K562 (cell line): Measurements from ENCODE around the gene C3orf70. TPM values are rescaled to one million over a fixed set of nuclear protein-coding genes. Genes with fewer than 3 reads are reported as not detected.
A peak's percentile ranks its signal among the peaks of the same experiment; 100 is the strongest.

Source experiments
- ATAC-seq: fragments of 200-7000 bp; cut with Tn5 transposase; 3 replicates; pipeline ENCODE4 v1.9.1; 2020; ENCODE audit warnings: moderate library complexity
- BruUV-seq: library from RNA; stranded (reverse); fragments of 400-500 nt; replicated peaks from 2 replicates; lab custom pipeline; 2021; lab: Mats Ljungman, UMichigan
- CTCF ChIA-PET: fragments of 300-600 bp; formaldehyde crosslinking; extraction: SDS; loops from one replicate; lab custom pipeline; 2021; ENCODE audit warnings: low intra/inter-chr PET ratio; lab: Yijun Ruan, JAX
- POLR2A ChIA-PET: fragments of 300-600, 350-650 bp; sonication (Branson Sonifier 250); formaldehyde crosslinking; extraction: SDS; loops from one replicate; lab custom pipeline; 2021; ENCODE audit warnings: antibody characterized with exemption, inconsistent platforms; lab: Yijun Ruan, JAX
- DNase-seq, 4 experiments: peaks; one replicate each; pipeline versions ENCODE4 v3.0.0 to v3.0.0-alpha.2; 2011 to 2018; ENCODE audit warnings: low spot score in 3 of 4, mixed read lengths in 3 of 4; ENCODE audit errors: extremely low read depth in 1 of 4
- FAIRE-seq: peaks from 2 replicates; lab custom pipeline; 2011; peaks lifted over from hg19 to GRCh38; lab: Jason Lieb, UNC
- H2AFZ ChIP-seq: 2 replicates; pipeline ENCODE4 v1.6.0; 2011; ENCODE audit warnings: low read depth, low read length, control low read depth, inconsistent platforms
- H3K27ac ChIP-seq: fragments of 200-600 bp; 3 replicates; pipeline ENCODE4 v1.8.0; 2011; ENCODE audit warnings: low read depth, mild to moderate bottlenecking, control low read depth, inconsistent platforms, low read length, moderate library complexity, mixed read lengths; ENCODE audit errors: extremely low read depth
- H3K27me3 ChIP-seq, 2 experiments: fragments of 300-600 bp in 1 of 2; 2 replicates in 1 of 2; 3 replicates in 1 of 2; pipeline versions ENCODE4 v1.6.0 to v1.8.0; 2011; ENCODE audit warnings: inconsistent platforms in 2 of 2, low read length in 2 of 2, mild to moderate bottlenecking in 1 of 2, mixed read lengths in 1 of 2, moderate library complexity in 1 of 2; ENCODE audit not compliant: control insufficient read depth in 2 of 2, insufficient read depth in 2 of 2
- H3K36me3 ChIP-seq: fragments of 300-600 bp; 3 replicates; pipeline ENCODE4 v1.8.0; 2011; ENCODE audit warnings: mild to moderate bottlenecking, low read length, inconsistent platforms; ENCODE audit not compliant: control insufficient read depth, insufficient read depth
- H3K4me1 ChIP-seq, 2 experiments: fragments of 200-600 bp in 1 of 2; replicated peaks in 1 of 2; 2 replicates in 1 of 2; 3 replicates in 1 of 2; pipeline versions ENCODE4 v1.5.1 to v1.8.0; 2011; ENCODE audit warnings: inconsistent platforms in 2 of 2, low read length in 2 of 2, mild to moderate bottlenecking in 1 of 2, mixed read lengths in 1 of 2, moderate library complexity in 1 of 2; ENCODE audit not compliant: control insufficient read depth in 2 of 2, insufficient read depth in 2 of 2
- H3K4me2 ChIP-seq: 2 replicates; pipeline ENCODE4 v1.6.1; 2011; ENCODE audit warnings: low read length, control low read depth, inconsistent platforms, mixed read lengths; ENCODE audit not compliant: insufficient read depth
- H3K4me3 ChIP-seq: fragments of 200-600 bp; sonication (generic), shearing (Covaris generic); 2 replicates; pipeline ENCODE4 v1.5.1; 2016; ENCODE audit warnings: control low read depth, inconsistent platforms
- H3K79me2 ChIP-seq: fragments of 200-600 bp; 3 replicates; pipeline ENCODE4 v1.8.0; 2011; ENCODE audit warnings: low read length, inconsistent platforms; ENCODE audit not compliant: control insufficient read depth, insufficient read depth
- H3K9ac ChIP-seq, 2 experiments: 2 replicates each; pipeline versions ENCODE4 v1.6.0 to v1.6.1; 2011; ENCODE audit warnings: low read depth in 2 of 2, low read length in 2 of 2, control low read depth in 1 of 2, inconsistent platforms in 1 of 2, mild to moderate bottlenecking in 1 of 2, mixed read lengths in 1 of 2; ENCODE audit not compliant: insufficient read depth in 1 of 2
- H3K9me1 ChIP-seq: one replicate; pipeline ENCODE4 v1.6.0; 2011; ENCODE audit warnings: inconsistent platforms, mild to moderate bottlenecking, low read length, moderate library complexity; ENCODE audit not compliant: control insufficient read depth, insufficient read depth
- H3K9me3 ChIP-seq: replicated peaks from 2 replicates; pipeline ENCODE4 v1.5.1; 2011; ENCODE audit warnings: low read depth, low read length, inconsistent platforms; ENCODE audit not compliant: control insufficient read depth, insufficient read depth
- H4K20me1 ChIP-seq: replicated peaks from 2 replicates; pipeline ENCODE4 v1.6.1; 2011; ENCODE audit warnings: low read length, inconsistent platforms, mixed read lengths; ENCODE audit not compliant: control insufficient read depth, insufficient read depth
- ATF7 ChIP-seq: fragments of 450-650 bp; IDR thresholded peaks from 2 replicates; pipeline ENCODE4 v1.7.1; 2014; ENCODE audit warnings: mild to moderate bottlenecking, moderate library complexity
- CEBPB ChIP-seq: fragments of 450-650 bp; IDR thresholded peaks from 2 replicates; pipeline ENCODE4 v1.6.1; 2016; ENCODE audit warnings: missing genetic modification characterization, missing compliant biosample characterization
- E2F1 ChIP-seq: sonication (generic); formaldehyde crosslinking; IDR thresholded peaks from 2 replicates; pipeline ENCODE4 v1.8.1; 2023; ENCODE audit warnings: mild to moderate bottlenecking, missing genetic modification reagents, moderate library complexity
- E2F6 ChIP-seq, 2 experiments: IDR thresholded peaks; 2 replicates each; pipeline ENCODE4 v1.6.1; 2011; ENCODE audit warnings: borderline replicate concordance in 1 of 2, control low read depth in 1 of 2, low read depth in 1 of 2, low read length in 1 of 2, mild to moderate bottlenecking in 1 of 2, mixed read lengths in 1 of 2, moderate library complexity in 1 of 2; ENCODE audit not compliant: insufficient read depth in 1 of 2, insufficient read length in 1 of 2, poor library complexity in 1 of 2, severe bottlenecking in 1 of 2; ENCODE audit errors: extremely low read depth in 1 of 2
- NCOA4 ChIP-seq: fragments of 450-650 bp; IDR thresholded peaks from 2 replicates; pipeline ENCODE4 v1.6.1; 2018; ENCODE audit warnings: mild to moderate bottlenecking; ENCODE audit not compliant: partially characterized antibody
- NELFE ChIP-seq: IDR thresholded peaks from 2 replicates; pipeline ENCODE4 v1.6.1; 2011; ENCODE audit warnings: mild to moderate bottlenecking; ENCODE audit not compliant: insufficient read depth, insufficient read length
- PHF8 ChIP-seq: fragments of 200-600 bp; sonication (generic); IDR thresholded peaks from 2 replicates; pipeline ENCODE4 v1.6.1; 2012; ENCODE audit warnings: mixed run types, mild to moderate bottlenecking, inconsistent platforms, low read length, moderate library complexity, borderline replicate concordance
- RBM39 ChIP-seq: fragments of 200-400 bp; formaldehyde crosslinking; optimal IDR thresholded peaks from 2 replicates; pipeline ENCODE3; 2018; ENCODE audit warnings: low read depth, low read length
- WGBS: fragments of 100-300 bp; shearing (Covaris generic); methylation state at CpG from one replicate; pipeline ENCODE4 v1.1.6; 2016; ENCODE audit warnings: low coverage, mixed read lengths; ENCODE audit not compliant: insufficient coverage; ENCODE audit errors: missing lambda C conversion rate; 5-methylcytosine and 5-hydroxymethylcytosine counted together
- in situ Hi-C: fragments of 300-500 bp; cut with MboI; formaldehyde crosslinking; loops from 4 replicates; pipeline ENCODE4 v1.15.0; 2018; ENCODE audit warnings: inconsistent platforms, mixed read lengths
- intact Hi-C: fragments of 100-400 bp; cut with micrococcal nuclease; formaldehyde crosslinking; loops from 2 replicates; pipeline ENCODE4 v1.14.2; 2022
- polyA plus RNA-seq, 8 experiments: library from polyadenylated mRNA; depleted of rRNA in 4 of 8; stranded (reverse) in 5 of 8; unstranded in 3 of 8; fragments of >200 nt; fragmentation: Nextera tagmentation in 2 of 8; fragmentation: Illumina TruSeq in 1 of 8; extraction: Ambion mirVana in 2 of 8; extraction: Trizol in 1 of 8; gene quantifications; 2 replicates each; pipeline versions ENCODE4 v1.2.1 to v1.2.3, GENCODE V29; 2011 to 2014; ENCODE audit warnings: inconsistent platforms in 1 of 8, missing spikeins in 1 of 8
- total RNA-seq, 7 experiments: library from RNA; depleted of rRNA in 6 of 7; stranded (reverse); fragments of >200 nt in 6 of 7; fragmentation: Illumina TruSeq in 2 of 7; extraction: Trizol in 2 of 7; gene quantifications; 2 replicates each; pipeline versions ENCODE4 v1.2.1 to v1.2.3, GENCODE V29; 2011 to 2021; ENCODE audit warnings: low replicate concordance in 1 of 7

The C3orf70 gene
- total and polyA plus RNA-seq, 9 of the 15 experiments (the other 6 are each of a cell fraction or from before 2014, with no cell fraction given), result 0.01 to 0.04 (median 0.03) TPM; not detected in 6

DNA sequence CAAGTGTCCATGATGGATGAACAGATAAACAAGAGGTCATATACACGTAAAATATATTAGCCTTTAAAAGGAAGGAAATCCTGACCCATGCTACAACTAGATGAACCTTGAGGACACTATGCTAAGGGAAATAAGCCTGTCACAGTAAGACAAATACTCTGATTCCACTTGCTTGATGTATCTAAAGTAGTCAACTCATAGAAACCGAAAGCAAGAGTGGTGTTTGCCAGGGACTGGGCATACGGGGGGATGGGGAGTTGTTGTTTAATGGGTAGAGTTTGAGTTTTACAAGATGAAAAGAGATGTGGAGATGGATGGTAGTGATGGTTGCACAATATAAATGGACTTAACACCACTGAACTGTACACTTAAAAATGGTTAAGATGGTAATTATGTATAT is 65.4 kb downstream of the C3orf70 start:
- H2AFZ ChIP-seq, result no peak overlapping the region
- no peaks in the 10 kb centered on the region for H3K79me2 ChIP-seq
- no peaks in the 10 kb centered on the region for H3K9me1 ChIP-seq
- POLR2A ChIA-PET, result interaction anchor here (0.9 kb wide), 1 partner anchor 16 kb away, joined by 4 read pairs; no protein-coding TSS in a partner anchor
- TF ChIP-seq ATF7 (no peak), CEBPB (tag) (0 out of 2 replicates have a peak, but pooled peaks have one; percentile 13)
- CTCF ChIA-PET, result no interaction called here
- ATAC-seq (no peak), FAIRE-seq (no peak), DNase-seq (no peak)
- peaks cover 19 to 31% of the 10 kb centered on the region in 2 experiments for H3K27me3 ChIP-seq
- 0% methylated on average over 3 of the region's 3 CpGs for WGBS
- no TSS peak for BruUV-seq
- no peak overlapping the region for H3K27ac ChIP-seq
- H3K4me3 ChIP-seq, result no peak overlapping the region
- H4K20me1 ChIP-seq, result no peaks in the 10 kb centered on the region
- H3K9me3 ChIP-seq, result peaks cover 2% of the 10 kb centered on the region; the same call in 1 of the 2 replicates
- H3K36me3 ChIP-seq, result no peaks in the 10 kb centered on the region
- intact Hi-C loops, result loop anchor here (10.0 kb wide), 1 partner anchor 187 kb away; no protein-coding TSS in a partner anchor
- H3K9ac ChIP-seq, result no peak overlapping the region
- H3K4me2 ChIP-seq, result no peak overlapping the region
- no peaks in the 10 kb centered on the region for H3K4me1 ChIP-seq
- in situ Hi-C loops, result no loop called here

DNA sequence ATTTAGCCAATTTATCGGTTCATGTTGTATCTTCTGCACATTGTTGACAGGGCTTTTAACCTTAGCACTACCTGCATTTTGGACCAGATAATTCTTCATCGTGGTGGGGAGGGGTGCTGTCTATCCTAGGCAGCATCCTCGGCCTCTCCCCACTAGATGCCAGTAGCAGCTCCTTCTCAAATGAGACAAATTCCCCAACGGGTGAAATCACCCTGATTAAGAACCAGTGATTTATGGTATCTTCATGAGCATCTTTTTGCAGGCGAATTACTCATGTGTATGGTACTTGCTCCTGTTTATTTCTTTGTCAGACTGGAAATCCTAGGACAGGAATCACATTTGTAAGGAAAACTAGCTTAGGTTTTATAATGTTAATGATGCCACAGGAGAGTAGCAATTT is 68.0 kb downstream of the C3orf70 start:
- H3K4me1 ChIP-seq, result no peaks in the 10 kb centered on the region; a peak in 1 of 5 replicates
- CTCF ChIA-PET, result no interaction called here
- no peak overlapping the region for H3K4me2 ChIP-seq
- WGBS, result 1% methylated on average over 5 of the region's 5 CpGs
- in situ Hi-C loops (no loop called here), intact Hi-C loops (loop anchor here (5.0 to 10.0 kb wide), 2 partner anchors 92 to 190 kb away; no protein-coding TSS in a partner anchor)
- no peak for DNase-seq
- no peaks in the 10 kb centered on the region for H3K36me3 ChIP-seq
- peaks cover 20 to 36% of the 10 kb centered on the region in 2 experiments for H3K27me3 ChIP-seq
- POLR2A ChIA-PET, result interaction anchor here (0.7 kb wide), 1 partner anchor 11 kb away, joined by 3 read pairs; no protein-coding TSS in a partner anchor
- H3K4me3 ChIP-seq, result no peak overlapping the region
- no peaks in the 10 kb centered on the region for H3K9me3 ChIP-seq
- no TSS peak for BruUV-seq
- H2AFZ ChIP-seq, result no peak overlapping the region
- H3K9me1 ChIP-seq, result no peaks in the 10 kb centered on the region
- H3K9ac ChIP-seq, result no peak overlapping the region
- ATAC-seq, result no peak
- H3K27ac ChIP-seq, result no peak overlapping the region
- FAIRE-seq, result peak; percentile 32
- no peaks in the 10 kb centered on the region for H3K79me2 ChIP-seq
- no peaks in the 10 kb centered on the region for H4K20me1 ChIP-seq
- no peak for TF ChIP-seq NCOA4
- TF ChIP-seq RBM39, result no peak
- TF ChIP-seq E2F6 (IDR thresholded peaks at IDR 0.05; ENCODE audit: borderline replicate concordance in 1 of 2, extremely low read depth in 1 of 2, insufficient read depth in 1 of 2, insufficient read length in 1 of 2, low read depth in 1 of 2, low read length in 1 of 2, poor library complexity in 1 of 2, severe bottlenecking in 1 of 2), result no peak
- TF ChIP-seq E2F1, result no peak
- TF ChIP-seq NELFE, result no peak
- TF ChIP-seq PHF8, result no peak
